NCI-H1436 (cell line): ENCODE data around the gene THSD8.

Experiments
- DNase-seq: peaks from one replicate; lab custom pipeline; 2025; lab: John Stamatoyannopoulos, UW

THSD8 gene

DNA sequence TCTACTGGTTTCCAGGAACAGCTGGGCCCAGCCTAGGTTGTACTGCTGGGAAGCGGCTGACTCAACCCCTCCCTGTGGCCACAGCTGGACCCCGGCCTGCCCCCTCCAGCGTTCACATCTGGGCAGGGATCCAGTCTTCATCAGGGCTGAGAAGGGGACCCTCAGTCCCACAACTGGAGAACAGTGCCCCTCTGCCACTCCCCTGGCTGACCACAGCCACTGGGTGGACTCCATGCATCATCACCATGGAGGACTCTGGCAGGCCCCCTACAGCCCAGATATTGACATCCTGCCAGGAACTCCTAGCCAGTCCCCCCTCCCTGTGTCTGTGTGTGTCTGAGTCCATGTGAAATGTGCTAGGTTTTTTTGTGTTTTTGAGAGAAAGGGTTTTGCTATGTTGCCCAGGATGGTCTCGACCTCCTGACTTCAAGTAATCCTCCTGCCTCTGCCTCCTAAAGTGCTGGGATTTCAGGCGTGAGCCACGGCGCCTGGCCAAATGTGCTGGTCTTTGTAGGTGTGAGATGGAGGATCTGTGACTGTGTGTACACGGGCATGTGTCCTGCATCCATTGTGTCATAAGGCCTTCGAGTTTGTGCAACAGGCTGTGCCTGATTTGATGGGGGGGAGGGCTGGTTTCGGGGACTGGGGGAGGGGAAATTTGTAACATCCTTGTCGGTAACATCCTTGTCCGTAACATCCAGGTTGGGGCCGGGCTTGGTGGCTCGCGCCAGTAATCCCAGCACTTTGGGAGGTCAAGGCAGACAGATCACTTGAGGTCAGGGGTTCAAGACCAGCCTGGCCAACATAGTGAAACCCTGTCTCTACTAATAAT, 22.5 kb upstream of the THSD8 start:
- DNase-seq = no peak

DNA sequence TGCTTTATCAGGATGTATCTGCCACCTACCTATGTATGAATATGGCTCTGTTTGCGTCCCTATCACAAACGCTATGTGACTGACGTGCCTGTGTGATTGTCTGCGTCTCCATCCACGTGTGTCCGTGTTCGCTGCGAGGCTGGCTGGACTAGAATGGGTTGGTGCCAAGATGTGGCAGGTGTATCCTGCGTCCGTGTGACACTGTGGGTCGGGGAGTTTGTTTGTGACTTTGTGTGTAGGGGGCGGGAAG, 19.8 kb upstream of the THSD8 start:
- no peak for DNase-seq

DNA sequence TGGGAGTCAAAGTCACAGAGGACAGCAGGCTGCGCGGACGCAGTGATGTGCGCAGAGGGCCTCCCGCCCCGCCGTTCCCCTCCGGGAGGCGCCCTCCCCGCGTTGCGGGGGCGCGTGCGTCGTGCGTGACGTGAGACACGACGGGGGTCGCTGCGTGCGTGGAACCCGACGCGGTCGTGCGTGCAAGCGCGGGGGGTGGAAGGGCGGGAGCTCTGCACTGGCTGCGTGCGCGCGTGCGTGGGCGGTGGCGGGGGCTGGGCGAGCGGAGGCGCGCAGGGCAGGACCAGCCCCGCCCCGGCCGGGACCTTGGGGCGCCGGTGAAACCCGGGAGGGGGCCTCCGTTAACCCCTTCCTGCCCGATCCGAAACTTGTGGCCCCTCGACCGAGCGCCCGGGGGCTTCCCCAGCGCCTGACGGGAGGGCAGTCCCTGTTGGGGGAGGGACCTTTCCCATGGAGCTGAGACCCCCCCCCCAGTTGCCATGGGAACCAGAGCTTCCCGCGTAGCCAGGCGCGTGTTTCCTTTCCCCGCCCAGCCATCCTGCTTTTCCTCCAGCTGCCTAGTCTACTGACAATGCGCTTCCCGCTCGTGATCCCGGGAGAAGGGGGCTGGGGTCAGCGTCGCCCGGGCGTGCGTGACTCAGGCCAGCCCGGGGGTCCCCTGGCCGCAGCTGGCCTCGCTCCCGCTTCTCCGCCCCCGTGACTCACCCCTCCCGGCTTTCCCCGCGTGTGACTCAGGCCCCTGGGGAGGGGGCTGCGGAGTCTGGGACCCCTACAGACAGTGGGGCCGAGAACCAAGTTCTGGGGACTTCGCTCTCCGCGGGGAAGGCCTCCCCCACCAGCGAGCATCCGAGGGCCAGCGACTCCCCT, 19.2 kb upstream of the THSD8 start:
- DNase-seq = peak; percentile 63

DNA sequence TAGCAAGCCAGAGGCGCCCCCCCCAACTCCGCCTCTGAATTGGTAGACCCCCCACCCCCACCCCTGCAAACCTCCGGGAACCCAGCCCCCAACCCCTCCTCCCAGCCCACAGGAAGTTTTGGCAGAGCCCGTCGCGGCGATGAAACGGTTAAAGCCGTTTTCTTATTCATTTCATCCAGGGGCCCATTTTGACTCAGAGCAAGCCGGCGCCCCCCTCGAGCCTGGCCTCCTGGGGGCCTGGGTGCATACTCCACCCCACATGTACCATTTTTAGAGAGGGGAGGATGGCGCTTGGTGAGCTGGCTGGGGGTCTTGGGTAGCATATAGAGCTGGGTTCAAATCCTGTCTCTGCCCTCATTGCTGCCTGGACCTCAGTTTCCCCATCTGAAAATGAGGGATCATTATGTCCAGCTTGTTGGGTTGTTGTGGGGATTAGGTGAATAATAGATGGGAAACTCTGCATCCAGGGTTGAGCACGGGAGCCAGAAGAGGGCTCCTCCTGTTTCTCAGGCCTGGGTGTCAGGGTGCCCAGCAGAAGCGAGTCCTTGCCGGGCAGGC, 18.5 kb upstream of the THSD8 start:
- no peak for DNase-seq

DNA sequence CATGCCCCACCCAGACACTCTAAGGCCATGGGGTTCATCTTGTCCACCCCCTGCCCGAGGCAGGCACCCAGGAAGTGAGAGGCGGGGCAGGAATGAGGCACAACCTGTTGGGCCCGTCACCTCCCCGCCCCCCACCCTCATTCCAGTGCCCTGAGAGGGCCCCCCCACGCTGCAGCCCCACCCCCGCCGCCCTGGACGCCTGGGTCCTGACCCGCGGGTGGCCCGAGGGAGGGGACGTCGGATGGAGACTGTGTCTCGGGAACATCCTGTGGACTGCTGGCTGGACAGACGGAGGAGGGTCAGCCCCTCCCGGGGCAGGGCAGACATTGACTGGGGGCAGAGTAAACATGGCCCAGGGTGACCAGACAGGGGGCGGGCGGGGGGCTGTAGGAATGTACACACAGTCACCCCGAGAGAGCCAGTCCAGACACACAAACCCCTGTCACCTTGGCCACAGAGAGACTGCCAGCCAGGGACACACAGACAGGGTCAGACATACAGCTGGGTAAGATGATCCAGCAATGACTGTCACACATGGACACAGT, 17.9 kb upstream of the THSD8 start:
- no peak for DNase-seq

DNA sequence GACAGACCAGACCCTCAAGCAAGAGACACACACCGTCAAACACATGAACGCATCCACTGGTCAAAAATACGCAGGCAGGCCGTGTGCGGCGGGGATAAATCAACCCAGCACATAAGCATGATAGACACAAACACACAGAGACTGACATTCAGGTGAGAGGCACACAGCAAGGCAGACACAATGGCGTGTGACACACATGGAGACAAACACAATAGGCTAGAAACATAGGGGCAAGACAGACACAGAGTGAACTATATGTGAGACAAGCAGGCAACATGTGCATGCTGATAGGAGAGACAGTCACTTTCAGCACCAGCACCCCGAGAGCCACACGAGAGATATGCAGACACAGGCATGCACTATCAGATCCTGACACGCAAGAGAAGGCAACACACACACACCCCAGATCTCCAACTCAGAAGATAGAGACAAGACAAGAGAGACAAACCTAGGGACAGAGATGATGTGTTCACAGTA, 17.4 kb upstream of the THSD8 start:
- DNase-seq = no peak

DNA sequence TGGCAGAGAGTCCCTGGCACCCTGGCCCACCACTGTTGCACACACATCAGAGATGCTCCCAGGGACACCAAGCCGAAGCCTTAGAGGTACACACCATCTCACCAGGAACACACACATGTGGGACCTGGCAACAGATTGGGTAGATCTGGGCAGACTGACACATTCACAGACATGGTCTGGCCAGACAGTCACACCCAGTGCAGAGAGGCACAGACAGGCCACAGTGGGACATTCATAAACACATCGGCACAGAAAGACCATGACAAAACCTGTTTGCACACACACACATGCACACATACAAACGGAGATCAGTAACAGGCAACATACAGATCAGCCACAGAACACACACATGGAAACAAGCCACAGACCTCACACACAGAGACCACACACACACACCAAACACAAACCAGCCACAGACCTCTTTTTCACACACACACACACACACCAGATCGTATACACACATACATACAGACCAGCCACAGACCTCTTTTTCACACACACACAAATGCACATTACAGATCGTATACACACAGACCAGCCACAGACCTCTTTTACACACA, 16.9 kb upstream of the THSD8 start:
- no peak for DNase-seq

DNA sequence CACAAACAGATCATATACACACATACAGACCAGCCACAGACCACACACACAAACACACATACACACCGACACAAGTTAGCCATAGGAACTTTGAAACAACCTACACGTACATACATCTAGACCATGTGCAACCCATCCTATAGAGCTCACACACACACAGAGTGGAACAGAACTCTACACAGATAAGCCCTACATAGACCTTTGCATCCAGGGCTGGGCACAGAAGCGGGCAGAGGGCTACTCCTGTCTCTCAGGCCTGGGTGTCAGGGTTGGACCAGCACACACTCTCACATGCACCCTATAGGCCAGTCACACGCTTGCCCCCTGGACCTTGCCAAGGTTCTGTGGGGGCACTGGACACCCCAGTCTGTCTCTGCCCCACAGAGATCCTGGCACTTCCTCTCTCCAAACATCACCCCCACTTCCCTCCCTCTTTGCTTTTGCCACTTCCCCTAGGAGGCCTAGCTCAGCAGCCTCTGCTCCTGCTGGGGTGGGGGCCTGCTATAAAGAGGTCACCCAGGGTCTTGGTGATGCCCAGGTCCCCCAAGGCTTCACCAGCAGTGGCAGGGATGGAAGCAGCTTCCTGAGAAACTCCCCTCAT, 16.3 kb upstream of the THSD8 start:
- DNase-seq = no peak

DNA sequence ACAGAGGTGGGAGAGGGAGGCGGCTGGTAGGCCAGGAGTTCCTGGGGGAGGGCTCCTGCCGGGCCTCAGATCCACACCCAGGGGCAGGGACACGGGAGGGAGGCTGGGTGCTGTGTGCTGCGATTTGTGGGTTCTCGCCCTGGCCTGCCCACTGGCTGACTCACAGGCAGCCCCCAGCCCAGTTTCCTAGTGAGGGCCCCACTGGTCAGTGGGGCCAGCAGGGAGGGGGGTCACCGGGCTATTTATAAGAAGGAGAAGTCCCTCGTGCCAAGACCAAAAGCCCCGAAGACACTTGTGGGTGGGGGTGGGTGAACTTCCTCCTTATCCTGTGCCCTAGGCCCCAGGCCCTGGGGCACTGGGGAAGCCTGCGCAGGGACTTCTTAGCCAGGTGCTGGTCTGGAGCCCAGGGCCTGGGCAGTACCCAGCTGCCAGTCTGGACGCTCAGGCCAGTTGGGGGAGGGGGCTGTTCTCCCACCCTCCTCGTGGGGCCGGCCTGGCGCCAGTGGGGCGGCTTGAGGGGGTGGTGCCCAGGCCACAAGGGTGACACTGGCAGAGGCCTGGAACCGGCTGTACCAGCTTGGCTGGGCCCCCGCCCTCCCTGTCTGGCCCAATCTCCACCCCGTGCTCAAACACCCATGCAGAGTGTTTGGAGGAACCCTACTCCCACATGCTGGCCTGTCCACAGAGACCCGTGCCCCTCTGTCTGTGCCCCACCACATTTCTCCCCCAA, 15.6 kb upstream of the THSD8 start:
- no peak for DNase-seq

DNA sequence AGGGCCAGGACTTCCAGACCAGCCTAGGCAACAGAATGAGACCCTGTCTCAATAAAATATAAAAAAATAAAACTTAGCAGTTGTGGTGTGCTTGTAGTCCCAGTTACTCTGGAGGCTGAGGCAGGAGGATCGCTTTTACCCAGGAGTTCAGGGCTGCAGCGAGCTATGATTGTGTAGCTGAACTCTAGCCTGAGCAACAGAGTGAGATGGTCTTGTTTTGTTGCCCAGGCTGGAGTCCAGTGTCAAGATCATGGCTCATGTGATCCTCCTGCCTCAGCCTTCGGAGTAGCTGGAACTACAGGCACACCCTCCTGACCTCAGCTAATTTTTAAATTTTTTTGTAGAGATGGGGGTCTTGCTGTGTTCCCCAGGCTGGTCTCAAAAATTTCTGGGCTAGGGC, 14.9 kb upstream of the THSD8 start:
- no peak for DNase-seq

DNA sequence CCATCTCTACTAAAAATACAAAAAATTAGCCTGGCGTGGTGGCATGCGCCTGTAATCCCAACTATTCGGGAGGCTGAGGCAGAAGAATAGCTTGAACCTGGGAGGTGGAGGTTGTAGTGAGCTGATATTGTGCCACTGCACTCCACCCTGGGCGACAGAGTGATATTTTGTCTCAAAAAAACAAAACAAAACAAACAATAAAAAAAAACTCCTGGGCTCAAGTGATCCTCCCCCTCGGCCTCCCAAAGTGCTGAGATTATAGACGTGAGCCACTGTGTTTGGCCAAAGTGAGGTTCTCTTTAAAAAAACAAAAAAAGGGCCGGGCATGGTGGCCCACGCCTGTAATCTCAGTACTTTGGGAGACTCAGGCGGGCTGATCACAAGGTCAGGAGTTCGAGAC, 14.4 kb upstream of the THSD8 start:
- DNase-seq = no peak

DNA sequence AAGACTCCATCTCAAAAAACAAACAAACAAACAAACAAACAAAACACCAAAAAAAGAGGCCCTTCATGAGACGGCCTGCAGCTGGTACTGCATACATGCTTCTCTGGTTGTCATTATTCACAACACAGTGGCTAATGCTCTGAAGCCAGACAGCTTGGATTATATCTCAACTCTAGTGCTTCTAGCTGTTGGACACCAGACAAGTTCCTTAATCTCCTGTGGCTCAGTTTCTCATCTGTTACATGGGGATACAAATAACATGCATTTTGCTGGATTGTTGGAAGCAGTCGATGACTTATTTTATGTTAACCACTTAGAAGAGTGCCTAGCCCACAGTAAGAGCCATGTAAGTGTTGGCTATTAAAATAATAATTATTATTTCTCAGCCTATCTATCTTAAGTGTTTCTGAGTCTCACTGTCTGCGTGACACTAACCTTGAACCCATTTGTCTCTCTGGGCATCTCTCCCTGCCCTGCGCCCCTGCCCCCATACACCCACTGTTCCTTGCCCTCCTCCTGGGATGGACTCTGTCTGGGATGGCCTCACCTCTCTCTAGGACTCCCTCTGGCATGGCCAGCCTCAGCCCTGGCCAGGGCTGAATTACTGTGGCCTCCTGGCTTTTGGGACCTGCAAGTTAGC, 13.7 kb upstream of the THSD8 start:
- DNase-seq = no peak

DNA sequence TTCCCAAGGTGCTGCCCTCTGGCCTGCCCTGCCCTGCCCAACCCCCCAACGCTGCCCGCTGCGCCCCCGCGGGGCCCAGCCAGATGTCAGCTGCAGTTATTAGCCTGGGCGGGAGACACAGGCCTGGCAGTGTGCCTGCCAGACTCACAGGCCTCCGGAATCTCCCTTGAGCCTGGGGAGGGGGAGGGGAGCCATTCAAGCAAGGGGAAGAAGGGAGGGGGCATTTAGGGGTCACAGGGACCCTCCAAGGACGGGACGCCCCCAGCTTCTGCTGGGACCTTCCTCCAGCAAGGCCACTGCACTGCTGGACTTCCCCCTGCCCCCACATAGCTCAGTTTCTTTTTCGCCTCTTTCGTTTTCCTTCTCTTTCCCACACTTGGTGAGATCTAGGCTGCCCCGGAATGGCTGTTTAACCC, 13.2 kb upstream of the THSD8 start:
- no peak for DNase-seq

DNA sequence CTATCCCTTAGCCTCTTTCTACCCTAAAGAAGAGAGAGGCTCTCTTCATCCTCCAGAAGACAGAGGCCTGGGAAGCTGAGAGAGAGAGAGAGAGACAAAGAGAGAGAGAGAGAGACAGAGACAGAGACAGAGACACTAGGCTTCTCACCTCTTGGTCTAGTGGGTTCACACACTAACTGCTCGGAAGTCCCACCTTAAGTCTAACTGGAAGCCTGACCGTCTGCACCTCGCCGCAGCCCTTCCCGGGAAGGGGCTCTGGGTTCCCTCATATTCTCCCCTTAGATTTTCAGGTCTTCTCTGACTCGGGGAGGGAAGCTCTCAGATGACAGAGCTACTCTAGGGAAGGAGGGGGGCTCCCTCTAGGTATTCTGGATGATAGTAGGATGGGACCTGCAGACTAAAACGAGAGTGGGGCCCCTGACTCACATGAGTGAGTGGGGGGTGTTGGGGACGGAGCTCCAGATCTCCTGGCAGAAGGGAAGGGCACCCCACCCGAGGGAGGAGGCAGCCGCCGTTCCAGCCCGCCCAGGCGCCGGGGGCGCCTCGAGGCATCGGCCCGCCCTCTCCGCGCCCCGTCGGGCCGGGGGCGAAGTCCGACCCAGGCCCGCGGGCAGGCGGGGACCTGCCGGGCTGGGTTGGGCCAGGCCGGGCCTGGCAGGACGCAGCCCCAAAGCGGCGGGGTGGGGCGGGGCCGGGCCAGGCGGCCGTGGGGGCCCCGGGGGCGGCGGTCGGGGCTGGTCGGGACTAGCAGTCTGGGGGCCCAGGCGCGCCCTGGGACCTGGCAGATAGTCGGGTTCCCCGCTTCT, 12.6 kb upstream of the THSD8 start:
- DNase-seq = no peak

DNA sequence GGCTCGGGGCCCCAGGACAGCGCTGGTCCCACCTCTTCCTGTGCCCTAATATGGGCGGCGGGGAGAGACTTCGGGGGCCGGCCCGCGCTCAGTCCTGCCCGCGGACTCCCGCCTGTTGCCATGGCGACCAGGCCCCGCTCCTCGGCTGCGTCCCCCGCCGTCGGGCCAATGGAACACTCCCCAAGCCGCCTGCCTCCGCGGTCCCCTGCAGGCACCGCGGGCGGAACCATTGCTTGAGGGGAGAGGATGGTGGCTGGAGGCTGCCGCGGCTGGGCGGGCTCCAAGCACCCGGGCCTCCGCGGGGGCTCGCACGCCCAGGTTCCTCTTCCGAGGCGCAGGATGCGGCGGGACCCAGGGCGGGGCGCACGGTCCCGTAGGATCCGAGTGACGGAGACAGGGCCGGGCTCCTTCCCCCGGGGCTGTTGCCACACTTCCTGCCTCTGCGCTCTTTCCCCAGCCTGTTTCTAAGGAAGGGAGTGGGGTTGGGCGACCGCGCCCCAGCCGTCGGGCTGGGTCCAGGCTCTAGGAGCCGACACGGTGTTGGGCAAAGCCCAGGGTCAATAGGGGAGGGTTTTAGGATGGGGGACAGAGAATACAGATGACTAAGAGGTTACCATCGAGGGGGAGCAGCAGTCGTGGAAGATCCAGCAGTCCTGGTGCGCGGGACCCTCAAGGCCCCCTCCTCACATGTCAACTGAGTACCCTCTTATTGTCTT, 11.8 kb upstream of the THSD8 start:
- DNase-seq = peak; percentile 93

DNA sequence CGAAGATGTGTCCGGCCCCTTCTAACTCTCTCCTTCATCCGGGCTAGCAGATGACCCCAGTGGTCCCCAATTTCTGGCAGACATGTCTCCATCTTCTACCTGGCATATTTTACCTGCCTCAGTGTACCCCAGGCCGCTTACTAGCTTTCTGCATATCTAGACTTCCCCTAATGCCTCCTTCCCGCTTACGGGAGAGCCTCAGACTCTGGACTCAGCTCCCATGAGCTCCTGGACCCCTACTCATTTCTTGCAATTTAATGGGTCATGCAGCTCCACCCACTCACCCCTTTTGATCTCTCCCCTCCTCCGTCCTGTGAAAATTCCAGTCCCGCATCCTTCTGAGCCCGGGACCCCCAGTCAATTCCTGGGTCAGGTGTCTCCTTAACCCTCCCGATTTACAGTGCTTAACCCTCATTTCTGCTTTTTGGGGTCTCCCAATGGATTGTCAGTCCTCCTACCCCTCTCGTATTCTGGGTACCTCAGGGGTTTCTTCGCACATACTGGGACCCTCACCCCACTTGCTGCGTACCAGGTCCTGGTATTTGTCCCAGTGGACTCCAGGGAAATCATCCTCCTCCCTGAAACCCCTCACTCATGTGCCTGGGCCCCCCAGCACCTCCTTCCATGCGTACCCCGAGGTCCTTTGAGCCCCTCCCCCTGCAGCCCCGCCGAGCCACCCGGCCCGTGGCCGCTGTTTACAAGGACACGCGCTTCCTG, 11.1 kb upstream of the THSD8 start:
- no peak for DNase-seq

DNA sequence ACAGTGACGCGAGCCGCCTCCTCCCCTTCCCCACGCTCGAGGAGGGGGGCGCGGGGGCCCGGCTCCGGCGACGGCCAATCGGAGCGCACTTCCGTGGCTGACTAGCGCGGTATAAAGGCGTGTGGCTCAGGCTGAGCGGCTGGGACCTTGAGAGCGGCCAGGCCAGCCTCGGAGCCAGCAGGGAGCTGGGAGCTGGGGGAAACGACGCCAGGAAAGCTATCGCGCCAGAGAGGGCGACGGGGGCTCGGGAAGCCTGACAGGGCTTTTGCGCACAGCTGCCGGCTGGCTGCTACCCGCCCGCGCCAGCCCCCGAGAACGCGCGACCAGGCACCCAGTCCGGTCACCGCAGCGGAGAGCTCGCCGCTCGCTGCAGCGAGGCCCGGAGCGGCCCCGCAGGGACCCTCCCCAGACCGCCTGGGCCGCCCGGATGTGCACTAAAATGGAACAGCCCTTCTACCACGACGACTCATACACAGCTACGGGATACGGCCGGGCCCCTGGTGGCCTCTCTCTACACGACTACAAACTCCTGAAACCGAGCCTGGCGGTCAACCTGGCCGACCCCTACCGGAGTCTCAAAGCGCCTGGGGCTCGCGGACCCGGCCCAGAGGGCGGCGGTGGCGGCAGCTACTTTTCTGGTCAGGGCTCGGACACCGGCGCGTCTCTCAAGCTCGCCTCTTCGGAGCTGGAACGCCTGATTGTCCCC, 10.4 kb upstream of the THSD8 start, which contains the start of gene JUNB:
Gene JUNB, plus strand, starts transcription at position 142 of the 706 bp plus-strand sequence. Its CDS starts 286 bp downstream, at position 428.
- DNase-seq = peak; percentile 92
